ENCODE data around the gene ATXN7L1. TPM values are rescaled to one million over a fixed set of nuclear protein-coding genes. Genes with fewer than 3 reads are reported as not detected.
"Not testable (repeated sequence)": the region's sequence is repeated elsewhere in the genome, so short reads cannot be mapped to it uniquely, and the experiment has no call there.

The ATXN7L1 gene
- total RNA-seq, 1 experiment from 2014 or later = 14.6 TPM

DNA sequence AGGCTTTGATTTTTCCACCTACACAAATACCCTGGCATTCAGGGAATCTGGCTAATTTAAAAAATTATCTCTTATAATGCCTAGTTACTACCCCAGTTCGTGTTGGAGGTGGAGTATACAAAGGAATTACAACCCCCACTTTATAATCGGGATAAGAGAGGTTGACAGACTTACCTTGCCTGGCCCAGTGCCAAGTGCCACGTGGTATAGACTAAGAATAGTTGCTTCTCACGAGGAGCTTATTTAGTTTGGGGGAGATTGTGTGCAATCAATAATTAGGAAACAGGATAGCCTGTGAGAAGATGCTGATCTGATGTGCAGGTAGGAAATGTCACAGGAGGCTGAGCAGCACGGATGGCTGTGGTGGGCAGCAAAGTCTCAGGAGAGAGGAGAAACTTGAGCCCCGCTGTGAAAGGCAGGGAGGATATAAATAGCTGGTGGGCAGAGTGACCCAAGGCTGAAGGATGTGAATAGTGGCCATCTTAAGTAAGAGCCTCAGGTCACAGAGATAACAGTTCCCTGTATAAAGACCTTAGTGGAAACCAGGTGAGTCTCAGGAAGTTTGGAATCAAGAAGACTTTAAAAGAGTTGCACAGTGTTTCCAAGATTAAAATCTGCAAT is 11.3 kb upstream of the ATXN7L1 start:
- Histone ChIP-seq H3K36me3 (ENCODE audit: low read depth) (no peaks in the 10 kb centered on the region), H3K9me3 (ENCODE audit: insufficient read depth, low read depth) (no peaks in the 10 kb centered on the region), H2AFZ (no peak overlapping the region), H3K4me3 (no peak overlapping the region), H3K79me2 (ENCODE audit: low read depth) (no peaks in the 10 kb centered on the region), H3K4me1 (replicated peaks; ENCODE audit: insufficient read depth) (no peaks in the 10 kb centered on the region), H3K27me3 (ENCODE audit: insufficient read depth, low read depth) (no peaks in the 10 kb centered on the region), H3K9me2 (ENCODE audit: insufficient read depth) (no peaks in the 10 kb centered on the region), H3F3A (ENCODE audit: insufficient read depth, low read depth) (no peaks in the 10 kb centered on the region), H3K27ac (no peak overlapping the region), H4K20me1 (ENCODE audit: insufficient read depth) (no peaks in the 10 kb centered on the region), H3K4me2 (no peak overlapping the region)
- ChIA-PET CTCF (no interaction called here), POLR2A (ENCODE audit: unreplicated experiment) (interaction anchor here (0.6 kb wide), 1 partner anchor 8 kb away, joined by 4 read pairs; no protein-coding TSS in a partner anchor)
- TF ChIP-seq CTCF (conservative IDR thresholded peaks at IDR 0.05) (no peak), EZH2 (IDR thresholded peaks at IDR 0.05; ENCODE audit: low read depth) (no peak)
- DNase-seq = no peak
- no TSS peak for BruUV-seq (replicated peaks)
- intact Hi-C loops (cut with micrococcal nuclease; ENCODE audit: unreplicated experiment) = no loop called here

GRCh38 chr7:105886776-105887175 is 10.4 kb upstream of the ATXN7L1 start:
- Histone ChIP-seq H3K9me2 (ENCODE audit: insufficient read depth) (no peaks in the 10 kb centered on the region), H3K4me1 (replicated peaks; ENCODE audit: insufficient read depth) (no peaks in the 10 kb centered on the region), H4K20me1 (ENCODE audit: insufficient read depth) (no peaks in the 10 kb centered on the region), H3F3A (ENCODE audit: insufficient read depth, low read depth) (no peaks in the 10 kb centered on the region), H3K4me2 (no peak overlapping the region), H3K27ac (no peak overlapping the region), H3K79me2 (ENCODE audit: low read depth) (no peaks in the 10 kb centered on the region), H2AFZ (no peak overlapping the region), H3K4me3 (no peak overlapping the region), H3K27me3 (ENCODE audit: insufficient read depth, low read depth) (no peaks in the 10 kb centered on the region), H3K36me3 (ENCODE audit: low read depth) (no peaks in the 10 kb centered on the region), H3K9me3 (ENCODE audit: insufficient read depth, low read depth) (no peaks in the 10 kb centered on the region)
- BruUV-seq (replicated peaks) = no TSS peak
- DNase-seq = no peak
- intact Hi-C loops (cut with micrococcal nuclease; ENCODE audit: unreplicated experiment) = no loop called here
- TF ChIP-seq EZH2 (IDR thresholded peaks at IDR 0.05; ENCODE audit: low read depth) (no peak), CTCF (conservative IDR thresholded peaks at IDR 0.05) (no peak)
- ChIA-PET POLR2A (ENCODE audit: unreplicated experiment) (no interaction called here), CTCF (no interaction called here)

- ChIA-PET CTCF (interaction anchor here (0.5 to 0.6 kb wide), 2 partner anchors 28 to 228 kb away, joined by 6 to 7 read pairs; no protein-coding TSS in a partner anchor), POLR2A (ENCODE audit: unreplicated experiment) (interaction anchor here (0.6 kb wide), 1 partner anchor 286 kb away, joined by 5 read pairs; no protein-coding TSS in a partner anchor)
- Histone ChIP-seq H3K79me2 (ENCODE audit: low read depth) (no peaks in the 10 kb centered on the region), H3K9me2 (ENCODE audit: insufficient read depth) (no peaks in the 10 kb centered on the region), H3K4me2 (no peak overlapping the region), H3K9me3 (ENCODE audit: insufficient read depth, low read depth) (no peaks in the 10 kb centered on the region), H4K20me1 (ENCODE audit: insufficient read depth) (no peaks in the 10 kb centered on the region), H2AFZ (no peak overlapping the region), H3K27me3 (ENCODE audit: insufficient read depth, low read depth) (no peaks in the 10 kb centered on the region), H3K36me3 (ENCODE audit: low read depth) (no peaks in the 10 kb centered on the region), H3F3A (ENCODE audit: insufficient read depth, low read depth) (no peaks in the 10 kb centered on the region), H3K27ac (no peak overlapping the region), H3K4me1 (replicated peaks; ENCODE audit: insufficient read depth) (no peaks in the 10 kb centered on the region), H3K4me3 (no peak overlapping the region)
- intact Hi-C loops (cut with micrococcal nuclease; ENCODE audit: unreplicated experiment) = no loop called here
- TF ChIP-seq CTCF (conservative IDR thresholded peaks at IDR 0.05) (no peak), EZH2 (IDR thresholded peaks at IDR 0.05; ENCODE audit: low read depth) (no peak)
- no TSS peak for BruUV-seq (replicated peaks)
- no peak for DNase-seq
Observed at GRCh38 chr7:105885387-105886111, 9.2 kb upstream of the ATXN7L1 start.

GRCh38 chr7:105883179-105883578 is 6.8 kb upstream of the ATXN7L1 start:
- H3K27me3 ChIP-seq (ENCODE audit: insufficient read depth, low read depth); H3K27ac ChIP-seq; H4K20me1 ChIP-seq (ENCODE audit: insufficient read depth); H3K4me1 ChIP-seq (replicated peaks; ENCODE audit: insufficient read depth); H3K36me3 ChIP-seq (ENCODE audit: low read depth); CTCF ChIA-PET; BruUV-seq (replicated peaks); POLR2A ChIA-PET (ENCODE audit: unreplicated experiment); H3K4me2 ChIP-seq; H3K9me3 ChIP-seq (ENCODE audit: insufficient read depth, low read depth); H3K79me2 ChIP-seq (ENCODE audit: low read depth); DNase-seq; H2AFZ ChIP-seq; H3K9me2 ChIP-seq (ENCODE audit: insufficient read depth); H3F3A ChIP-seq (ENCODE audit: insufficient read depth, low read depth); H3K4me3 ChIP-seq; intact Hi-C loops (cut with micrococcal nuclease; ENCODE audit: unreplicated experiment): not testable (repeated sequence)
